H54 (cell line): ENCODE results near the gene PARVA.
A peak's percentile ranks its signal among the peaks of the same experiment; 100 is the strongest.

ENCODE experiments used
- DNase-seq: peaks from one replicate; pipeline ENCODE4 v3.0.0; 2011; ENCODE audit warnings: low spot score, mixed read lengths; ENCODE audit not compliant: insufficient read length
- FAIRE-seq: peaks from 3 replicates; lab custom pipeline; 2011; peaks lifted over from hg19 to GRCh38; lab: Jason Lieb, UNC
- POLR2A ChIP-seq: IDR thresholded peaks from 2 replicates; pipeline ENCODE4 v1.6.1; 2011; ENCODE audit warnings: low read depth, mild to moderate bottlenecking, low read length

Gene PARVA

DNA sequence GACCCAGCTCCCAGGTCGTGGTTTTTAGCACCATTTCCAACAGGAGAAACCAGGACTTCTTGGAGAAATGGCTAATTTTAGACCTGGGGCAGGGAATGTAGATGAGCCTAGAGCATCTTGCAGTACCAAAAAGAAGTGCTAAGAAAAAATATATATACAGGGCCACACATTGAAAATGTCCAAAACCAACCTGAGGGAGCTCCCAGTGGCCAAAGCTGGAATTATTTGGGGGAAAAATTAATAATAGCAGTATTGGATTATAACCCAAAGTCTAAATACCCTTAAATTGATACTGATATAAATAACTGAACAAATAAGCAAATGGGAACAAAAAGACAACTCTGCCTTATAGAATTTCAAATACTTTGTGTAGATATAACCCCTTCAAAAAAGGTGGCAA is 108.0 kb downstream of the PARVA start:
- FAIRE-seq: no peak
- DNase-seq: no peak
- no peak for TF ChIP-seq POLR2A

DNA sequence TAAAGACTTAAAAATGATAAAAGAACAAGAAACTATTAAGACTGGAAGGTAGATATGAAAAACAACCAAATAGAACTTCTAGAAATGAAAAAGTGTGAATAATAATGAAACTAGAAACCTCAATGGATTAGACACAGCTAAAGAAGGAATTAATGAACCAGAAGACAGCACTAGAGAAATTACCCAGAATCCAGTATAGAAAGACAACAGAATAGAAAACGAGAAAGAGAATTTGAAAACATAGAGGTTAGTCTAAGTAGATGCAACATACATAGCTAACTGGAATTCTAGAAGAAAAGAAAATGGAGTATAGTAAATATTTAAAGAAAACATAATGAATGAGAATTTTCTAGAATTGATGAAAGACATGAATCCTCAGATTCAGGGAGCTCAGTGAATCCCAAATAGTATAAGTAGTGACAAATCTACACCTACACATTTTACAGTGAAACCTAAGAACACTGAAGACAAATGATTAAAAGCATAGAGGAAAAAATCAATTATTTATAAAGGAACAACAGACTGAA is 111.9 kb downstream of the PARVA start:
- no peak for FAIRE-seq
- DNase-seq: no peak
- no peak for TF ChIP-seq POLR2A

DNA sequence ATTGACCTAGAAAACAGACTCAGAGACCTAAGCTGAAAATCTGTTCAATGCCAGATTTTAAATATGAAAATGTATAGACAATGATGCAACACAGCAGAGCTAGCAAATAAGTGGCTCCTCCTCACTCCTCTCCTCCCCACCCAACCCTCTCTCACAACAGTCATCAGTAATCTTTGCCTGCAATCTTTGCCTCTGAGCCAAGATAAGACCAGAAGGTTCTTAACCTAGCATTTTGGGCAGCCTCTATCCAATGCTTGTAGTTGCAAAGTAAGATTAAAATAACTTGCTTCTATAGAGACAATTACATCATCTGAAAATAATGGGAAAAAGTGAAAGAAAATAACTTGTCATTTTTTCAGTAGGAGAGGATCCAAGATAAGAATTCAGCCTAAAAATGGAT is 117.3 kb downstream of the PARVA start:
- TF ChIP-seq POLR2A: no peak
- FAIRE-seq (no peak), DNase-seq (no peak)

DNA sequence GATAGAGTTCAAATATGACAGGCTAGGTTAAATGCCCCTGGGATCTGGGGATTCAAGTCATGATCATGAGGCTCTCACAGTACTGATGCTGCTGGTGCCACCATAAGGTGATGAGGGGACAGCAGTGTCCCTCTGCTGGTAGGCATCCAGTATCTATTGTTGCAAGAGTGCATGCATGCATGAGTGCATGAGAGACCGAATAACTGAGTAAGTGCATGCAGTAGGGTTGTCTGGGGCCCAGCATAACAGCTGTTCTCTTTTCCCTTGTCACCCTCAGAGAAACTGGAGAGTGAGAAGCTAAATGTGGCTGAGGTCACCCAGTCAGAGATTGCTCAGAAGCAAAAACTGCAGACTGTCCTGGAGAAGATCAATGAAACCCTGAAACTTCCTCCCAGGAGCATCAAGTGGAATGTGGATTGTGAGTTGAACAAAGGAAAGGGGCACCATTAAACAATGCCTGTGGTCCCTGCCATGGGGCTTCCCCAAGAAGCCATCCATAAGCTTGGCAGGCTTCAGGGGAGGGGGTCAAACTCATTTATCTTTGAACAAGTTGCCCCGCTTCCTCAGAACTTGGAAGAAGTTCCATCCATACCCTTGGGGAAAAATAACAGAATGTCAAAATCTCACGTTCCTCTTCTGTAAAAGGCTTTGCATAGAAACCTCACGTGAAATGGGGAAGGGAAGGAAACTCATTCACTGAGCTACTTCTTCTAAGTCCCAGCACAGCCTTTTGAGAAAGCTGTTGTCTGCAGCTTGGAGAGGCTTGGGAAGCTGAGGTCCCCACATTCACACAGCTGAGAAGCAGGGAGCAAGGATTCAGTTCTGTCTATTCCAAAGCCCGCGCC is 119.0 kb downstream of the PARVA start:
- TF ChIP-seq POLR2A: no peak
- DNase-seq (no peak), FAIRE-seq (no peak)

DNA sequence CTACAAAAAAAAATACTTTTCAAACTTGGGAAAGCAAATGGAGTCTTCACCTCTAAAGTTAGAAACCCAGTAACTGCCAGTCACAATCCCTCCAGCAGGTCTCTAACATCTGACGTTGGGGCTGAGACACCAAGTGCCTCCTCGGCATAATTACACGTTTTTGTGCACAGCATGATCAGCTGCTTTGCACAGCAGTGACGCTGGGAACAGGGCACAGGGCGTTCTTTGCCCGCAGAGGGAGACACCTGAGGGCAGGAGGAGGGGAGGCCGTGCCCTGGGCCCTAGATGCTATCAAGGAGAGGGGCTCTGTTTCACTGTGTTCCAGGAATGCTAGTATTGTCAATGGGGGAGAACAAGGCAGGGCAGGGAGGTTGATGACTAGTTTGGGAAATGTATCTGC is 120.1 kb downstream of the PARVA start:
- no peak for TF ChIP-seq POLR2A
- no peak for DNase-seq
- FAIRE-seq: no peak

DNA sequence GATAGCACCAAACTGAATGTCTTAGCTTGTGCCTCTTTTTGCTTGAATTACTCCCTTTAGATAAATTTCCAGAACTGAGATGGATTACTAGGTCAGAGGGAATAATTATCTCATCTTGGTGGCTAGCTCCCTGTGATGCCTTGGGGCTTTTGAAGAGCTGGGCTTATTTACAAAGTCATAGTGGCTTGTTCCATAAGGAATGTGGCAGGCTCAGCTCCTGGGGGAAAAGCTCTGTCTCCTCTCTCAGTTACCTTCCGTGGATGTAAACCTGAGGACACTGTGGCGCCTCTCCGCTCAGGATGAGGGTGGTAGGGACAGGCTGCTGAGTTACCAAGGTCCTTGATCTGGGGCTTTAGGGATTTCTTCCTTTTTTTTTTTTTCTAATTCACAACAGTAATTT is 121.7 kb downstream of the PARVA start:
- no peak for FAIRE-seq
- no peak for DNase-seq
- TF ChIP-seq POLR2A: no peak

DNA sequence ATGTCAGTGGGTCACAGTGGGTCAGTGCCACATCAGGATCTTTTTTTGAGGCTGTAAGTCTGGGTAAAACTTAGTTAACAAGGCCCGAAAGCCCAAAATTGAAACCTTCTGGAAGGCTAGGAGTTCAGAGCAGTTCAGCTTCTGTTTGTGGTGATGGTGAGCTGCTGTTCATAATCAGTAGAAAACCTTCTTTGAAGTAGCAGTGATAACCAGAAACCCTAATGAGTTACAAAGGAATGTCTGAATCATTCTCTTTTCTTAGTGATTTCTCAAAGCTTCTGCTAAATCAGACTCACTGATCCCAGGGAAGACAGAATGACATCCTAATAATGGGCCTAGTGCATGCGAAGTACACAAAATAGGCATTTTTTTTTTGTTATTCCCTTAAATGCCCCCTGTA is 124.7 kb downstream of the PARVA start:
- FAIRE-seq (no peak), DNase-seq (no peak)
- no peak for TF ChIP-seq POLR2A

DNA sequence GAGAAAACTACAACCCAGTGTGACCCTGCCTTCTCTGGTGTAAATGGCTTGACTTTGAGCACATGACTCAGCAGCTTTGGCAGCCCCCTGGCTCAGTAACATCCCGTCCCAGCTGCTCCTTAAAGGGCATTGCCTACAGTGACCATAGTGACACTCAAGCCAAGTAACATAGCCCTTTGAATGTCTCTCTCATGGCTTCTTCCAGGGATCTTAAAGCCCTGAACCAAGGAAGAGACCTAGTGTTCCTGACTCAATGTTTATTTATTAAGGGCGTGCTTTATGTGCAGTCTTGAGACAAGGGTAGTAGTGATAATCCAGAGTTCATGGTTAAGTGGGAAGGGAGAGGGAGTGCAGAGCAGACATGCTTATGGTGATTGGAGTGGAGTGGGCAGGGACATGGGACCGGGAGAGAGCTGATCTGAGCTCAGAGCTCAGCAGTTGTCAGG is 125.7 kb downstream of the PARVA start:
- DNase-seq: no peak
- no peak for FAIRE-seq
- no peak for TF ChIP-seq POLR2A

DNA sequence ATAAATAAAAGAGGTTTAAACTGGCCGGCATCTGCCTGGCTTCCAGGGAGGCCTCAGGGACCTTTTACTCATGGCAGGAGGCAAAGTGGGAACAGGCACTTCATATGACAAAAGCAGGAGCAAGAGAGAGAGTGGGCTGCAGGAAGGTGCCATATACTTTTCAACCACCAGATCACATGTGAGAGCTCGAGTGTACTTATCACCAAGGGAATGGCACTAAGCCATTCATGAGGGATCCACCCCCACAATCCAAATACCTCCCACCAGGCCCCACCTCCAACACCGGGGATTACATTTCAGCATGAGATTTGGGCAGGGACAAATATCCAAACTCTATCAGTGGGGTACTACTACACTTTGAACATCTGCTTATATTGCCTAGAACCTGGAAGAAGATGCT is 126.5 kb downstream of the PARVA start:
- DNase-seq (no peak), FAIRE-seq (no peak)
- TF ChIP-seq POLR2A: no peak

DNA sequence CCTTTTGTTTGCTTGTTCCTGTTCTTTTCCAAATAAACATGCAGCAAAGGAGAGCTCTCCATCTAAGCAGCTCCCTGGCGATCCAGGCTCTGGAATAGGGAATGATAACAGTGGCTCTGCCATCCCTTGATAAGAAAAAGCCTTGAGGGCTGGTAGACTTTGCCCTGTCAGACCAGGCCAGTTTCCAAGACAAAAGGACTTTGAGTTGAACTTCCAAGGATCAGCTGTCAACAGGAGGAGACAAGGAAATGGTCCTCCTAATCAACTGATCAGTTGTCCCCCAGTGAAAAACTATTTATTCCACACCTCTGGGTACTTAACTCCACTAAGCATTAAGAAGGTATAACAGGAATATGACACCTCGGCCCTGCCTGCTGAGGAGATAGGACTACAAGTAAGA is 127.8 kb downstream of the PARVA start:
- no peak for TF ChIP-seq POLR2A
- no peak for DNase-seq
- no peak for FAIRE-seq

DNA sequence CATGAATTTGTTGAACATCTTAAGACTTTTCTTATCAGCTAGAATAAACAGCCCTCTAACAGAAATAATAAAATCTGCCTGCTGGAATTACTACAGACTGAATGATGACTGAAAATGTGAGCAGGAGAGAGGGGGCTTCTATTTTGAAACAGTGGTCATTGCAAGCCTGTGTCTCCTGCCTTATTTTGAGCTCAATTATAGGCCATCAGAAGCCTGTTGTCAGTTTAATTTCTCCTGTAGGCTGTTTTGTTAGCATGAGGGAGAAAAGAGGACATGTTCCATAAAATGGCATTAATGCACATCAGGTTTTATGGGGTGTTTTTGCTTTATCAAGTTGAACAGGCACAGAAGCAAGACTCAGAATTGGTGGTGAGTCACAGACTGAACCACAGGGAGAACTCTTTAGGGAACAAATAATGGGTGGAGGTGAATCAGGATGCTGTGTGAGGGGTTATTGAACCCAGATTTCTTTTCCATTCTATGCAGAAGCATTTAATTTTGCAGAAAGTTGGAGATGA is 129.1 kb downstream of the PARVA start:
- peak; percentile 15 for DNase-seq
- FAIRE-seq: no peak
- no peak for TF ChIP-seq POLR2A

DNA sequence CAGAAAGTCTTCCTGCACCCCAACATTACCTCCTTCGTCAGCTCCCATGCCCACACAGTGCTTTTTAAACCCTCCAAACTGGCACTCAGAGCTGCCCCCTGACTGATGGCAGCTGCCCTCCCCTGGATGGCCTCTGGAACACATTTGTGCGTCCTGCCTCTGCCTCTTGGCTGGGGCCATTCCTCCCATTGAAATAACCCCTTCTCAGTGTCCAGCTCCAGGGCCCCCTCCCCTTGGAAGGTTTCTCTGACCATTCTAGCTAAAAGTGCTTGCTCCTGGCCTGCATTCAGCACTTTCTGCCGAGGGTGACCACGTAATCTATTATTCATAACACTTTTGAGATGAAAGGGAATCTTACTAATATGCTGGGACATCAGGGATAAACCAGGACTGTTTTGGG is 130.0 kb downstream of the PARVA start:
- FAIRE-seq (no peak), DNase-seq (no peak)
- no peak for TF ChIP-seq POLR2A

DNA sequence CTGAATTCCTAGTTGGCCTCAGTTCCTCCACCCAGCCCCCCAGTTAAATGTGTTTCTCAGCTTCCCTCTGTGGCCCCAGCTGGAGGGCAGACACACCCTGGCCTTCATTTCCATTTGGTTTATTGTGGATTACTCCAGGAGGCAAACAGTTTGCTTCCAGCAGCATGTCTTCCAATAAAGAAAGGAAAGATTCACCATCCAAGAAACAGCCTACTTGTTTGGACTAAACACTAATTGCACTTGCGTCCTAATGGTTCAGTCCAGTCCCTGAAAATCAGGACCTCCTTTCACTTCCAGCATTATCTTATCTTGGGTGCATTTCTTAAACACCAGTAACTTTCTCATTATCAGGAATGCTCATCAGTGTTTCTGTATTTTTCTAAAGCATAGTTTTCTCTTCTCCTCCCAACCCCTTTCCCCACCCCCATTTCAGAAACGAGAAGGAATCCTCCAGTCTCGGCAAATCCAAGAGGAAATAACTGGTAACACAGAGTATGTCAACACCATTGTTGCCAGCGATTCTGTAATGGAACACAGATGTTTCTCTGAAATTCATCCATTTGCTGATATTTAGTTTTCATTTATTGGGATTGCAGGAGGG is 130.9 kb downstream of the PARVA start:
- FAIRE-seq (no peak), DNase-seq (no peak)
- no peak for TF ChIP-seq POLR2A

DNA sequence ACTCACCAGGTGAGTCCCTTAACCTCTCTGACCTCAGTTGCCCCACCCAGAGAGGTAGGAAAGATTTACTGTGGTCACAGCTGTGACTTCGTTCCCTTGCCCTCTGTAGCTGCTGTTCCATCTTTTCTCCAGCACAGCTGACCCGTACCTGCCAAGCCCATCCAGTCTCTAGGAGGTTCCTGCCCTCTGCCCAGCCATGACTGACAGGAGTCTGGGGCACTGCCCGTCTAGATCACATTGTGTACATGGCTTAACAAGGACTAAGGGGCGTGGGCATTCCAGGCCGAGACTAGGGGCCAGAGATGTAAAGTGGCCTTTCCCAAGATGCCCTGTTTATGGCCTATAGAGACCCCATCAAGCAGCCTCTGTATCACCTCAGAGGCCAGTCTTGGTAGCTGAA is 132.0 kb downstream of the PARVA start:
- no peak for TF ChIP-seq POLR2A
- no peak for FAIRE-seq

More for the DNA sequence above, 132.0 kb downstream of the PARVA start:
- no peak for DNase-seq
